ENCODE data around the gene ALKBH2. TPM values are rescaled to one million over a fixed set of nuclear protein-coding genes. Genes with fewer than 3 reads are reported as not detected.

The ALKBH2 gene
- total RNA-seq, 1 experiment from 2014 or later, result 30.6 TPM

- no peak overlapping the region for H2AFZ ChIP-seq (ENCODE audit: low read length)
- no peak overlapping the region for H3K4me3 ChIP-seq (ENCODE audit: low read length)
- H3K27ac ChIP-seq (ENCODE audit: low read length), result no peak overlapping the region
- no peaks in the 10 kb centered on the region for H3K9me2 ChIP-seq (replicated peaks; ENCODE audit: insufficient read depth, low read length)
- peaks cover 3% of the 10 kb centered on the region; the same call in 1 of the 2 replicates for H3K4me1 ChIP-seq (ENCODE audit: low read length)
- no peaks in the 10 kb centered on the region for H3K9me3 ChIP-seq (ENCODE audit: low read length)
- no peak overlapping the region for H3K4me2 ChIP-seq (ENCODE audit: low read depth, low read length, poor library complexity, severe bottlenecking)
- peaks cover 16% of the 10 kb centered on the region for H3K36me3 ChIP-seq (ENCODE audit: insufficient read depth, low read length)
- DNase-seq, result no peak
- no peaks in the 10 kb centered on the region for H4K20me1 ChIP-seq (ENCODE audit: insufficient read depth, low read depth, low read length)
- no peak overlapping the region for H3K9ac ChIP-seq (ENCODE audit: low read length)
- H3K27me3 ChIP-seq (ENCODE audit: low read length), result no peaks in the 10 kb centered on the region
- no peaks in the 10 kb centered on the region for H3K79me2 ChIP-seq (ENCODE audit: low read length)
These were observed 18.4 kb downstream of the ALKBH2 start for GRCh38 chr12:109074866-109075265.

- H2AFZ ChIP-seq (ENCODE audit: low read length), result no peak overlapping the region
- no peaks in the 10 kb centered on the region for H3K27me3 ChIP-seq (ENCODE audit: low read length)
- peaks cover 5% of the 10 kb centered on the region; the same call in 1 of the 2 replicates for H3K36me3 ChIP-seq (ENCODE audit: insufficient read depth, low read length)
- H3K9me3 ChIP-seq (ENCODE audit: low read length), result no peaks in the 10 kb centered on the region
- H3K79me2 ChIP-seq (ENCODE audit: low read length), result no peaks in the 10 kb centered on the region
- H3K27ac ChIP-seq (ENCODE audit: low read length), result no peak overlapping the region
- H3K4me2 ChIP-seq (ENCODE audit: low read depth, low read length, poor library complexity, severe bottlenecking), result no peak overlapping the region
- H3K4me1 ChIP-seq (ENCODE audit: low read length), result no peaks in the 10 kb centered on the region
- no peak overlapping the region for H3K9ac ChIP-seq (ENCODE audit: low read length)
- H3K4me3 ChIP-seq (ENCODE audit: low read length), result no peak overlapping the region
- no peak for DNase-seq
- H3K9me2 ChIP-seq (replicated peaks; ENCODE audit: insufficient read depth, low read length), result no peaks in the 10 kb centered on the region
- no peaks in the 10 kb centered on the region for H4K20me1 ChIP-seq (ENCODE audit: insufficient read depth, low read depth, low read length)
These were observed 23.7 kb downstream of the ALKBH2 start for GRCh38 chr12:109069307-109070271.

- no peaks in the 10 kb centered on the region for H3K79me2 ChIP-seq (ENCODE audit: low read length)
These were observed 27.4 kb downstream of the ALKBH2 start for GRCh38 chr12:109065853-109066193.

GRCh38 chr12:109065154-109065852, 28.0 kb downstream of the ALKBH2 start:
- Histone ChIP-seq H3K4me1 (ENCODE audit: low read length) (peaks cover 8% of the 10 kb centered on the region), H3K4me2 (ENCODE audit: low read depth, low read length, poor library complexity, severe bottlenecking) (no peak overlapping the region), H3K27ac (ENCODE audit: low read length) (no peak overlapping the region), H4K20me1 (ENCODE audit: insufficient read depth, low read depth, low read length) (no peaks in the 10 kb centered on the region), H3K9ac (ENCODE audit: low read length) (no peak overlapping the region), H3K4me3 (ENCODE audit: low read length) (no peak overlapping the region), H3K27me3 (ENCODE audit: low read length) (no peaks in the 10 kb centered on the region), H3K9me3 (ENCODE audit: low read length) (no peaks in the 10 kb centered on the region), H3K79me2 (ENCODE audit: low read length) (no peaks in the 10 kb centered on the region), H3K9me2 (replicated peaks; ENCODE audit: insufficient read depth, low read length) (no peaks in the 10 kb centered on the region), H2AFZ (ENCODE audit: low read length) (no peak overlapping the region), H3K36me3 (ENCODE audit: insufficient read depth, low read length) (no peaks in the 10 kb centered on the region)
- DNase-seq, result no peak

More at GRCh38 chr12:109065853-109066193, 27.4 kb downstream of the ALKBH2 start:
- no peak overlapping the region for H3K9ac ChIP-seq (ENCODE audit: low read length)
- no peak overlapping the region for H3K4me2 ChIP-seq (ENCODE audit: low read depth, low read length, poor library complexity, severe bottlenecking)
- H3K36me3 ChIP-seq (ENCODE audit: insufficient read depth, low read length), result no peaks in the 10 kb centered on the region
- no peak for DNase-seq
- H3K4me3 ChIP-seq (ENCODE audit: low read length), result no peak overlapping the region
- peaks cover 8% of the 10 kb centered on the region for H3K4me1 ChIP-seq (ENCODE audit: low read length)
- H3K27ac ChIP-seq (ENCODE audit: low read length), result no peak overlapping the region
- H4K20me1 ChIP-seq (ENCODE audit: insufficient read depth, low read depth, low read length), result no peaks in the 10 kb centered on the region
- H3K9me3 ChIP-seq (ENCODE audit: low read length), result no peaks in the 10 kb centered on the region
- no peaks in the 10 kb centered on the region for H3K9me2 ChIP-seq (replicated peaks; ENCODE audit: insufficient read depth, low read length)
- no peak overlapping the region for H2AFZ ChIP-seq (ENCODE audit: low read length)
- no peaks in the 10 kb centered on the region for H3K27me3 ChIP-seq (ENCODE audit: low read length)

- Histone ChIP-seq H3K4me1 (ENCODE audit: low read length) (peaks cover 8% of the 10 kb centered on the region), H3K9me3 (ENCODE audit: low read length) (no peaks in the 10 kb centered on the region), H3K9me2 (replicated peaks; ENCODE audit: insufficient read depth, low read length) (no peaks in the 10 kb centered on the region), H3K4me2 (ENCODE audit: low read depth, low read length, poor library complexity, severe bottlenecking) (no peak overlapping the region), H2AFZ (ENCODE audit: low read length) (no peak overlapping the region), H3K9ac (ENCODE audit: low read length) (no peak overlapping the region), H4K20me1 (ENCODE audit: insufficient read depth, low read depth, low read length) (no peaks in the 10 kb centered on the region), H3K27ac (ENCODE audit: low read length) (no peak overlapping the region), H3K36me3 (ENCODE audit: insufficient read depth, low read length) (no peaks in the 10 kb centered on the region), H3K79me2 (ENCODE audit: low read length) (no peaks in the 10 kb centered on the region), H3K4me3 (ENCODE audit: low read length) (no peak overlapping the region), H3K27me3 (ENCODE audit: low read length) (no peaks in the 10 kb centered on the region)
- no peak for DNase-seq
These were observed 29.1 kb downstream of the ALKBH2 start for GRCh38 chr12:109064143-109064542.

- H3K79me2 ChIP-seq (ENCODE audit: low read length), result peaks cover 15% of the 10 kb centered on the region
- H3K27ac ChIP-seq (ENCODE audit: low read length), result no peak overlapping the region
- no peak overlapping the region for H3K9ac ChIP-seq (ENCODE audit: low read length)
- no peaks in the 10 kb centered on the region for H3K9me3 ChIP-seq (ENCODE audit: low read length)
- H3K4me3 ChIP-seq (ENCODE audit: low read length), result no peak overlapping the region
- H3K4me1 ChIP-seq (ENCODE audit: low read length), result peaks cover 12% of the 10 kb centered on the region
- no peak overlapping the region for H3K4me2 ChIP-seq (ENCODE audit: low read depth, low read length, poor library complexity, severe bottlenecking)
- no peak for DNase-seq
- no peak overlapping the region for H2AFZ ChIP-seq (ENCODE audit: low read length)
- no peaks in the 10 kb centered on the region for H3K27me3 ChIP-seq (ENCODE audit: low read length)
- no peaks in the 10 kb centered on the region for H4K20me1 ChIP-seq (ENCODE audit: insufficient read depth, low read depth, low read length)
- no peaks in the 10 kb centered on the region for H3K9me2 ChIP-seq (replicated peaks; ENCODE audit: insufficient read depth, low read length)
- no peaks in the 10 kb centered on the region for H3K36me3 ChIP-seq (ENCODE audit: insufficient read depth, low read length)
These were observed 34.5 kb downstream of the ALKBH2 start for GRCh38 chr12:109058773-109059172.

GRCh38 chr12:109057376-109057775, 35.9 kb downstream of the ALKBH2 start:
- no peaks in the 10 kb centered on the region for H4K20me1 ChIP-seq (ENCODE audit: insufficient read depth, low read depth, low read length)
- H3K27me3 ChIP-seq (ENCODE audit: low read length), result no peaks in the 10 kb centered on the region
- H3K36me3 ChIP-seq (ENCODE audit: insufficient read depth, low read length), result no peaks in the 10 kb centered on the region
- H3K4me2 ChIP-seq (ENCODE audit: low read depth, low read length, poor library complexity, severe bottlenecking), result no peak overlapping the region
- DNase-seq, result no peak
- H3K27ac ChIP-seq (ENCODE audit: low read length), result no peak overlapping the region
- H3K4me1 ChIP-seq (ENCODE audit: low read length), result peaks cover 17% of the 10 kb centered on the region
- H3K79me2 ChIP-seq (ENCODE audit: low read length), result peaks cover 23% of the 10 kb centered on the region
- H3K4me3 ChIP-seq (ENCODE audit: low read length), result no peak overlapping the region
- no peaks in the 10 kb centered on the region for H3K9me2 ChIP-seq (replicated peaks; ENCODE audit: insufficient read depth, low read length)
- no peaks in the 10 kb centered on the region for H3K9me3 ChIP-seq (ENCODE audit: low read length)
- H3K9ac ChIP-seq (ENCODE audit: low read length), result no peak overlapping the region
- H2AFZ ChIP-seq (ENCODE audit: low read length), result no peak overlapping the region

GRCh38 chr12:109056891-109057290, 36.4 kb downstream of the ALKBH2 start:
- no peak overlapping the region for H3K4me2 ChIP-seq (ENCODE audit: low read depth, low read length, poor library complexity, severe bottlenecking)
- no peaks in the 10 kb centered on the region for H4K20me1 ChIP-seq (ENCODE audit: insufficient read depth, low read depth, low read length)
- no peaks in the 10 kb centered on the region for H3K9me3 ChIP-seq (ENCODE audit: low read length)
- H3K9me2 ChIP-seq (replicated peaks; ENCODE audit: insufficient read depth, low read length), result no peaks in the 10 kb centered on the region
- H3K27ac ChIP-seq (ENCODE audit: low read length), result no peak overlapping the region
- peaks cover 23% of the 10 kb centered on the region for H3K79me2 ChIP-seq (ENCODE audit: low read length)
- DNase-seq, result no peak
- no peak overlapping the region for H2AFZ ChIP-seq (ENCODE audit: low read length)
- H3K27me3 ChIP-seq (ENCODE audit: low read length), result no peaks in the 10 kb centered on the region
- no peak overlapping the region for H3K4me3 ChIP-seq (ENCODE audit: low read length)
- H3K36me3 ChIP-seq (ENCODE audit: insufficient read depth, low read length), result no peaks in the 10 kb centered on the region
- H3K9ac ChIP-seq (ENCODE audit: low read length), result no peak overlapping the region
- peaks cover 18% of the 10 kb centered on the region for H3K4me1 ChIP-seq (ENCODE audit: low read length)
